CD14-positive monocyte (primary cell): ENCODE data around the gene CCDC159. TPM values are rescaled to one million over a fixed set of nuclear protein-coding genes. Genes with fewer than 3 reads are reported as not detected.
"Not testable (repeated sequence)": the region's sequence is repeated elsewhere in the genome, so short reads cannot be mapped to it uniquely, and the experiment has no call there.

Experiments
- DNase-seq, 3 donors: peaks; one replicate each; pipeline ENCODE4 v3.0.0-alpha.2; 2011 to 2022
- H2AFZ ChIP-seq: 2 replicates; pipeline ENCODE4 v1.6.0; 2012; ENCODE audit warnings: mild to moderate bottlenecking, low read depth, low read length, inconsistent platforms; ENCODE audit not compliant: insufficient read depth, poor library complexity, severe bottlenecking
- H3K27ac ChIP-seq, 2 donors: 1 replicate in 1 of 2; 2 replicates in 1 of 2; pipeline ENCODE4 v1.5.1; 2012 to 2013; ENCODE audit warnings: low read length in 2 of 2, control low read depth in 1 of 2, inconsistent platforms in 1 of 2, low read depth in 1 of 2, mild to moderate bottlenecking in 1 of 2
- H3K27me3 ChIP-seq, 2 donors: one replicate each; pipeline versions ENCODE4 v1.6.0 to v1.6.1; 2011 to 2013; ENCODE audit warnings: low read length in 2 of 2; ENCODE audit not compliant: control insufficient read depth in 2 of 2, insufficient read depth in 2 of 2
- H3K36me3 ChIP-seq, 2 donors: replicated peaks in 1 of 2; 1 replicate in 1 of 2; 2 replicates in 1 of 2; pipeline versions ENCODE4 v1.5.1 to v1.6.1; 2012 to 2013; ENCODE audit warnings: low read length in 2 of 2, control low read depth in 1 of 2, inconsistent platforms in 1 of 2, mild to moderate bottlenecking in 1 of 2; ENCODE audit not compliant: insufficient read depth in 2 of 2, control insufficient read depth in 1 of 2
- H3K4me1 ChIP-seq, 2 donors: 1 replicate in 1 of 2; 2 replicates in 1 of 2; pipeline versions ENCODE4 v1.5.1 to v1.6.1; 2012 to 2013; ENCODE audit warnings: low read length in 2 of 2, control low read depth in 1 of 2, inconsistent platforms in 1 of 2, mild to moderate bottlenecking in 1 of 2, moderate library complexity in 1 of 2; ENCODE audit not compliant: insufficient read depth in 2 of 2, control insufficient read depth in 1 of 2
- H3K4me2 ChIP-seq: replicated peaks from 2 replicates; pipeline ENCODE3; 2012; ENCODE audit warnings: low read length, moderate library complexity, mild to moderate bottlenecking; ENCODE audit not compliant: poor library complexity, severe bottlenecking; ENCODE audit errors: extremely low read depth
- H3K4me3 ChIP-seq, 3 experiments: fragments of 200-600 bp in 1 of 3; sonication (generic) in 1 of 3; replicated peaks in 1 of 3; 1 replicate in 2 of 3; 2 replicates in 1 of 3; pipeline ENCODE4 v1.5.1; 2011 to 2013; ENCODE audit warnings: low read length in 3 of 3, mild to moderate bottlenecking in 3 of 3, control low read depth in 2 of 3, low read depth in 2 of 3, inconsistent platforms in 1 of 3, moderate library complexity in 1 of 3
- H3K79me2 ChIP-seq: 2 replicates; pipeline ENCODE4 v1.6.0; 2012; ENCODE audit warnings: mild to moderate bottlenecking, control low read depth, inconsistent platforms, low read length, moderate library complexity; ENCODE audit not compliant: insufficient read depth
- H3K9ac ChIP-seq: 2 replicates; pipeline ENCODE4 v1.6.0; 2017; ENCODE audit warnings: low read length, mild to moderate bottlenecking; ENCODE audit not compliant: insufficient read depth, poor library complexity, severe bottlenecking
- H3K9me3 ChIP-seq, 2 donors: replicated peaks in 1 of 2; 1 replicate in 1 of 2; 2 replicates in 1 of 2; pipeline versions ENCODE4 v1.5.1 to v1.6.1; 2012 to 2013; ENCODE audit warnings: low read length in 2 of 2, control low read depth in 1 of 2; ENCODE audit not compliant: control insufficient read depth in 1 of 2, insufficient read depth in 1 of 2
- H4K20me1 ChIP-seq: 2 replicates; pipeline ENCODE4 v1.6.0; 2012; ENCODE audit warnings: mild to moderate bottlenecking, low read length, control low read depth, moderate library complexity; ENCODE audit not compliant: insufficient read depth
- H3K27ac Mint-ChIP-seq, 7 donors: one replicate each; pipeline ENCODE4 v1.8.0; 2020; ENCODE audit warnings: mild to moderate bottlenecking in 7 of 7, mixed read lengths in 7 of 7, moderate library complexity in 6 of 7, inconsistent platforms in 2 of 7
- H3K27me3 Mint-ChIP-seq, 3 donors: one replicate each; pipeline ENCODE4 v1.8.0; 2021 to 2022; ENCODE audit warnings: low read depth in 3 of 3, mild to moderate bottlenecking in 3 of 3, mixed read lengths in 3 of 3, moderate library complexity in 3 of 3, inconsistent platforms in 1 of 3
- H3K36me3 Mint-ChIP-seq, 2 donors: one replicate each; pipeline ENCODE4 v1.8.0; 2020; ENCODE audit warnings: mixed read lengths in 2 of 2, inconsistent platforms in 1 of 2, mild to moderate bottlenecking in 1 of 2
- H3K4me1 Mint-ChIP-seq: one replicate; pipeline ENCODE4 v1.8.0; 2020; ENCODE audit warnings: mild to moderate bottlenecking, mixed read lengths
- H3K4me3 Mint-ChIP-seq, 2 donors: one replicate each; pipeline ENCODE4 v1.8.0; 2020; ENCODE audit warnings: mild to moderate bottlenecking in 2 of 2, mixed read lengths in 2 of 2, moderate library complexity in 1 of 2
- H3K9me3 Mint-ChIP-seq, 7 donors: one replicate each; pipeline ENCODE4 v1.8.0; 2020 to 2022; ENCODE audit warnings: mixed read lengths in 7 of 7, mild to moderate bottlenecking in 6 of 7, moderate library complexity in 6 of 7, inconsistent platforms in 2 of 7
- WGBS: methylation state at CpG from one replicate; pipeline ENCODE4 v1.1.5; 2013; ENCODE audit warnings: missing lambda C conversion rate; ENCODE audit not compliant: insufficient coverage; 5-methylcytosine and 5-hydroxymethylcytosine counted together
- intact Hi-C, 2 donors: fragments of 100-400 bp; cut with micrococcal nuclease; formaldehyde crosslinking; loops; one replicate each; pipeline versions ENCODE4 v1.15.0 to v1.15.1; 2023
- polyA plus RNA-seq, 3 donors: library from polyadenylated mRNA; depleted of rRNA in 1 of 3; unstranded in 2 of 3; stranded (reverse) in 1 of 3; fragments of 300-500 nt in 2 of 3; fragments of >200 nt in 1 of 3; fragmentation: Illumina TruSeq in 2 of 3; gene quantifications; 1 replicate in 2 of 3; 2 replicates in 1 of 3; pipeline ENCODE4 v1.2.3, GENCODE V29; 2012 to 2021
- TF ChIP-seq, protein P1 (sequence below): fragments of 200-600 bp; IDR thresholded peaks from one replicate; pipeline ENCODE4 v1.8.0; 2022; ENCODE audit warnings: antibody characterized with exemption, mild to moderate bottlenecking

The CCDC159 gene
- polyA plus RNA-seq, 3 donors, result 37.1 to 374 (median 38.3) TPM

DNA sequence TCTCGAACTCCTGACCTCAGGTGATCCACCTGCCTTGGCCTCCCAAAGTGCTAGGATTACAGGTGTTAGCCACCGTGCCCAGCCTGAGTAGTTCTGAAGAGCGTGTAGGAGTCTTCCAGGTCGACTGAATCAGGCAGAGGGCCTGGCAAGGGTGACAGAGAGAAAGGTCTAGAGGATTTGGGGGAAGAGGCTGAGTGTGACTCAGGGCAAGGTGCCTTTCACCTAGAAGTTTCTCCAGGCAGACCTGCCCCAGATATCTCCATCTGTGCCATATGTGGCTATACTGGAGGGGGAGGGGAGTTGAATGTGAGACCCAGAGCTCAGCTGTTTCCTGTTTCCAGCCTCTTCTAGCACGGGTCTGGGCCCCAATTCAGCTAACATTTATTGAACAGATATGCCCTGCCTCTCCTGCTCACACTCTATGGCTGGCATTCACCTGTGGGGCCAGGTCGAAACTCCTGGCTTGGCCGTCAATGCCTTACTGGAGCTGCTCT, 1.3 kb downstream of the CCDC159 start:
- Histone ChIP-seq H3K36me3 (peaks cover 2 to 19% of the 10 kb centered on the region in 2 donors), H3K4me3 (no peak overlapping the region), H3K4me2 (no peak overlapping the region), H3K4me1 (peaks cover 34 to 46% of the 10 kb centered on the region in 2 donors), H3K9me3 (peaks cover 4 to 11% of the 10 kb centered on the region in 2 donors), H3K9ac (no peak overlapping the region), H2AFZ (no peak overlapping the region), H3K27ac (peak overlapping the region in 1 of 2 donors; percentile 98), H3K27me3 (no peaks in the 10 kb centered on the region), H3K79me2 (peaks cover 48% of the 10 kb centered on the region), H4K20me1 (no peaks in the 10 kb centered on the region)
- intact Hi-C loops, result loop anchor here (2.0 kb wide), 2 partner anchors 25 to 55 kb away; no protein-coding TSS in a partner anchor
- H3K9me3 Mint-ChIP-seq, result peaks cover 9 to 12% (median 10%) of the 10 kb centered on the region in 7 donors
- peaks cover 0 to 2% (median 0%) of the 10 kb centered on the region in 3 donors for H3K27me3 Mint-ChIP-seq
- H3K27ac Mint-ChIP-seq, result peak overlapping the region; percentile 60 to 99 (median 98)
- peaks cover 38% of the 10 kb centered on the region for H3K4me1 Mint-ChIP-seq
- DNase-seq, result no peak
- 92% methylated on average over 5 of the region's 7 CpGs for WGBS
- H3K36me3 Mint-ChIP-seq, result peaks cover 19 to 31% of the 10 kb centered on the region in 2 donors
- TF ChIP-seq, protein P1, sequence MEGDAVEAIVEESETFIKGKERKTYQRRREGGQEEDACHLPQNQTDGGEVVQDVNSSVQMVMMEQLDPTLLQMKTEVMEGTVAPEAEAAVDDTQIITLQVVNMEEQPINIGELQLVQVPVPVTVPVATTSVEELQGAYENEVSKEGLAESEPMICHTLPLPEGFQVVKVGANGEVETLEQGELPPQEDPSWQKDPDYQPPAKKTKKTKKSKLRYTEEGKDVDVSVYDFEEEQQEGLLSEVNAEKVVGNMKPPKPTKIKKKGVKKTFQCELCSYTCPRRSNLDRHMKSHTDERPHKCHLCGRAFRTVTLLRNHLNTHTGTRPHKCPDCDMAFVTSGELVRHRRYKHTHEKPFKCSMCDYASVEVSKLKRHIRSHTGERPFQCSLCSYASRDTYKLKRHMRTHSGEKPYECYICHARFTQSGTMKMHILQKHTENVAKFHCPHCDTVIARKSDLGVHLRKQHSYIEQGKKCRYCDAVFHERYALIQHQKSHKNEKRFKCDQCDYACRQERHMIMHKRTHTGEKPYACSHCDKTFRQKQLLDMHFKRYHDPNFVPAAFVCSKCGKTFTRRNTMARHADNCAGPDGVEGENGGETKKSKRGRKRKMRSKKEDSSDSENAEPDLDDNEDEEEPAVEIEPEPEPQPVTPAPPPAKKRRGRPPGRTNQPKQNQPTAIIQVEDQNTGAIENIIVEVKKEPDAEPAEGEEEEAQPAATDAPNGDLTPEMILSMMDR, result no peak
- H3K4me3 Mint-ChIP-seq, result no peak overlapping the region

DNA sequence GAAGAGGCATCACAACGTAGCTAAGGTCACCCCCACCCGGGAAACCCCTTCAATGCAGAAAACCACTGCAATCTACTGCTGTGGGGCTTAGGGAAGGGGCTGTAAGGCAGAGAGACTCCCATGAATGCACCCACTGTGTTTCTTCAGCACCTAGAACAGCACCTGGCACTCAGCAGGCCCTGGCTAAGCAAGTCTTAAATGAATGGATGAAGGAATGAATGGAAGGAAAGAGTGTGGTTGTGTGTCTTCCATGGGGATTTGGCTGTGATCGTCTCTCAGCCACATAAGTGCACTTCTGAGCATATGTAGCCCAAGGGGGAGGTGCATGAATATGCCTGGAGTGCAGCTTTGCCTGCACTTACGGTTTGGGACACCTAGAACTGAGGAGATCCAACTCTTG, 2.9 kb downstream of the CCDC159 start:
- H3K27ac Mint-ChIP-seq, result no peak overlapping the region
- no peak for DNase-seq
- H3K9me3 Mint-ChIP-seq, result peaks cover 9 to 12% (median 10%) of the 10 kb centered on the region in 7 donors
- Histone ChIP-seq H3K9ac (no peak overlapping the region), H3K4me2 (no peak overlapping the region), H3K4me3 (no peak overlapping the region), H3K27ac (no peak overlapping the region), H3K27me3 (no peaks in the 10 kb centered on the region), H3K79me2 (peaks cover 32% of the 10 kb centered on the region), H3K9me3 (peaks cover 4 to 11% of the 10 kb centered on the region in 2 donors), H4K20me1 (no peaks in the 10 kb centered on the region), H3K36me3 (peaks cover 0 to 16% of the 10 kb centered on the region in 2 donors), H2AFZ (no peak overlapping the region), H3K4me1 (peaks cover 23 to 32% of the 10 kb centered on the region in 2 donors)
- H3K4me3 Mint-ChIP-seq, result no peak overlapping the region
- H3K27me3 Mint-ChIP-seq, result peaks cover 0 to 4% (median 0%) of the 10 kb centered on the region in 3 donors
- WGBS, result 100% methylated on average over 2 of the region's 4 CpGs
- peaks cover 24 to 34% of the 10 kb centered on the region in 2 donors for H3K36me3 Mint-ChIP-seq
- H3K4me1 Mint-ChIP-seq, result peaks cover 32% of the 10 kb centered on the region
- intact Hi-C loops, result no loop called here
- TF ChIP-seq, protein P1, result no peak

DNA sequence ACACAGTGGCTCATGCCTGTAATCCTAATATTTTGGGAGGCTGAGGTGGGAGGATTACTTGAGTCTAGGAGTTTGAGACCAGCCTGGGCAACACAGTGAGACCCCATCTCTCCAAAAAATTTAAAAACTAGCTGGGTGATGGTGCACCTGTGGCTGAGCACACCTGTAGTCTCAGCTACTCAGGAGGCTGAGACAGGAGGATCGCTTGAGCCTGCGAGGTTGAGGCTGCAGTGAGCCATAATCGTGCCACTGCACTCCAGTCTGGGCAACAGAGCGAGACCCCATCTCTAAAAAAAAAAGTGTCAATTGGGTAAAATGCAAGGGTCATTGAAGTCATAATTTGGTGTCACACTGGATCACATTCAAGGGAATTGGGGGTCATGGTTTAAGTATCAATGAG, 7.8 kb downstream of the CCDC159 start:
- H3K4me3 Mint-ChIP-seq, intact Hi-C loops, H2AFZ ChIP-seq, DNase-seq, H3K9me3 ChIP-seq, H3K4me2 ChIP-seq, H3K27ac ChIP-seq, H3K27me3 Mint-ChIP-seq, H3K9ac ChIP-seq, H3K4me3 ChIP-seq, H3K27me3 ChIP-seq: not testable (repeated sequence)
- H3K36me3 Mint-ChIP-seq, result peaks cover 33 to 59% of the 10 kb centered on the region in 2 donors
- Histone ChIP-seq H3K36me3 (peaks cover 0 to 28% of the 10 kb centered on the region in 2 donors), H3K79me2 (peaks cover 14% of the 10 kb centered on the region), H3K4me1 (peaks cover 18 to 26% of the 10 kb centered on the region in 2 donors), H4K20me1 (peaks cover 25% of the 10 kb centered on the region)
- peak overlapping the region in 2 of 7 donors; percentile 41 to 88 for H3K27ac Mint-ChIP-seq
- peaks cover 6 to 10% (median 8%) of the 10 kb centered on the region in 7 donors for H3K9me3 Mint-ChIP-seq
- H3K4me1 Mint-ChIP-seq, result peaks cover 33% of the 10 kb centered on the region
- 100% methylated on average over 4 of the region's 4 CpGs for WGBS
